Measurements from ENCODE around the gene ARHGEF37. TPM values are rescaled to one million over a fixed set of nuclear protein-coding genes. Genes with fewer than 3 reads are reported as not detected.
"Not testable (repeated sequence)": the region's sequence is repeated elsewhere in the genome, so short reads cannot be mapped to it uniquely, and the experiment has no call there.

ARHGEF37 gene
- total RNA-seq, 1 donor from 2014 or later: 10.8 TPM

DNA sequence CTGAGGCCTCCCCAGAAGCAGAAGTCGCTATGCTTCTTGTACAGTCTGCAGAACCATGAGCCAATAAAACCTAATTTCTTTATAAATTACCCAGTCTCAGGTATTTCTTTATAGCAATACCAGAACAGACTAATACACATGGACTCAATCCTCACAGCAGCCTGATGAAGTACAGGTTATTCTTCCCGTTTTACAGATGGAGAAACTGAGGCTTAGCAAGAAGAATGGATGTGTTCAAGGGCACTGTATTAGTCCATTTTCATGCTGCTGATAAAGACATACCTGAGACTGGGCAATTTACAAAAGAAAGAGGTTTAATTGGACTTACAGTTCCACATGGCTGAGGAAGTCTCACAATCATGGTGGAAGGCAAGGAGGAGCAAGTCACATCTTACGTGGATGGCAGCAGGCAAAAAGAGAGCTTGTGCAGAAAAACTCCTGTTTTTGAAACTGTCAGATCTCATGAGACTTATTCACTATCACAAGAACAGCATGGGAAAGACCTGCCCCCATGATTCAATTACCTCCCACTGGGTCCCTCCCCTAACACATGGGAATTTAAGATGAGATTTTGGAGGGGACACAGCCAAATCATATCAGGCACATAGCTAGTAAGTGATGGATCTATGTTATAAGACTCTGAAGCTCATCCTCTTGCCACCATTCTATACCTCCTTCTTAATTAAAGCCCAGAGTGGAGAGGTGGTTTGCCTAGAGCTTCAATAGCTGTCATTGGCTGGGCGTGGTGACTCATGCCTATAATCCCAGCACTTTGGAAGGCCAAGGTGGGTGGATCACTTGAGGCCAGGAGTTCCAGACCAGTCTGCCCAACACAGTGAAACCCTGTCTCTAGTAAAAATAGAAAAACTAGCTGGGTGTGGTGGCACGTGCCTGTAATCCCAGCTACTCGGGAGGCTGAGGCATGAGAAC lies 67.4 kb downstream of the ARHGEF37 start:
- DNase-seq (ENCODE audit: low read depth): not testable (repeated sequence)

DNA sequence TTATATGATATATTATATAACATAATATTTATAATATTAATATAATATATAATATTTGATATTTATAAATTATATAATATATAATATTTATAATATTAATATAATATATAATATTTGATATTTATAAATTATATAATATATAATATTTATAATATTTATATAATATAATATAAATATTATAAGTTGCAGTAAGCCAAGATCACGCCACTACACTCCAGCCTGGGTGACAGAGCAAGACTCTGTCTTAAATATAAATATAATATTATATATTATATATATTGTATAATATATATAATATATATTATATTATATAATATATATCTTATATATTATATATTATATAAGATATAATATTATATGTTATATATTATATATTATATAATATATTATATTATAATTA lies 68.4 kb downstream of the ARHGEF37 start:
- not testable (repeated sequence) for DNase-seq (ENCODE audit: low read depth)

- no peak for DNase-seq (ENCODE audit: low read depth)
These were observed 70.4 kb downstream of the ARHGEF37 start for GRCh38 chr5:149651686-149652085.

- no peak for DNase-seq (ENCODE audit: low read depth)
These were observed 71.4 kb downstream of the ARHGEF37 start for GRCh38 chr5:149652697-149653096.

GRCh38 chr5:149654231-149654630 lies 72.9 kb downstream of the ARHGEF37 start:
- DNase-seq (ENCODE audit: low read depth): no peak

GRCh38 chr5:149654883-149655505 lies 73.7 kb downstream of the ARHGEF37 start:
- DNase-seq (ENCODE audit: low read depth): no peak

DNA sequence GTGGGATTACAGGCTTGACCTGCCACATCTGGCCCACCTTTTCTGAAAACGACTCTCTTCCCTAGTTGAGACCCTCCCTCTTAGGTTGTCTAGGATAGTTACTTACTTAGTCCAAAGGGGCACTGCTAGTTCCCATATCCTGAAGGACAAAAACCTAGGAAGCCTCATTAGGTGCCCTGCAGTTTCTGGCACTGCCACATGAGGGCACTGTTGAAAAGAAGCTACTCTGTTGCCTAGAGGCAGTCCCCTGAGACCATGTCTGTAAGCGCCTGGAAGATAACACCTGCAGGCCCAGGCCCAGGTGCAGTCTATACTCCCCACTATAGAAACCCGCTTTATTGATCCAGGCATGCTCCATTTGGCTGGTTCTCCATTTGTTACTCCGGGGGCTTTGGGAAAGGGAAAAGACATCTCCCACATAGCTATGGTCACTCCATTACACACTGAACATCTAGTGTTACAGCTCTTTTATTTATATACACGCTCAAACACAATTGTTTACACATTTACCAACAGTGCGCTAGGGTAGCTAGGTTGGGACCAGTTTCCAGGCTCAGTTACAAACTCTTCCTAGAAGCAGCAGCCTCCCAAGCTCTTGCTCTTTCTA lies 75.4 kb downstream of the ARHGEF37 start:
- DNase-seq (ENCODE audit: low read depth): peak; percentile 16

- no peak for DNase-seq (ENCODE audit: low read depth)
These were observed 76.0 kb downstream of the ARHGEF37 start for GRCh38 chr5:149657324-149657723.

DNA sequence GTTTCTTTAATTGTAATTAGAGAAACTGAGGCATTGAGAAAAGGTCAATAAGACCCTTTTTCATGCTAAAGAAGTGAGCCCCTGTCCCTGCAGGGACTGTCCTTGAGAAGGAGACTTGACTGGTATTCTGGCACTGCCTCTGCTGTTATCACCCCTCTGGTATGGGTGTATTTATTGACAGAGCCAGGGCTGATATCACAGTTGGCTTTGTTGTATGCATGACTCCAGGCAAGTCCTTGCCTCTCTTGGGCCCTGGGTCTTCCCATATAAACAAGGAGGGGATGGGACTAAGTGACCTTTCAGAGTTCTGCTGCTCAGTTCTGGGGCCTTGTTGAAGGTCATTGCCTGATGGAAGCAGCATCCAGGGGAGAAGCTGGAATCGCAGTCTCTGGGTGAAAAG lies 77.0 kb downstream of the ARHGEF37 start:
- no peak for DNase-seq (ENCODE audit: low read depth)

DNA sequence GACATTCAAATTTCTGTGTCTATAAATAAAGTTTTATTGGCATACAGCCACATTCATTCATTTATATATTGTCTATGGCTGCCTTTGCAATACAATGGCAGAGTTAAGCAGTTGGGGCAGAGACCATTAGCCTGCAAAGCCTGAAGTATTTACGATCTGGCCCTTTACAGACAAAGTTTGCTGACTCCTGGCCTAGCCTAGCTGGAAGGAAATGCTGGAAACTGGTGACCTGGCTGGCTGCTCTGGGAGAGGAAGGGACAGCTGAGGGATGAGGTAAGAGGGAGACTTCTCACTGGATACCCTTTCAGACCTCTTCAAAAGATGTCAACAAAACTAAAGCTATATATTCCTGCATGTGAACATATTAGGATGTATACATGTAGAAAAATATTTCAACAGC lies 82.8 kb downstream of the ARHGEF37 start:
- no peak for DNase-seq (ENCODE audit: low read depth)

DNA sequence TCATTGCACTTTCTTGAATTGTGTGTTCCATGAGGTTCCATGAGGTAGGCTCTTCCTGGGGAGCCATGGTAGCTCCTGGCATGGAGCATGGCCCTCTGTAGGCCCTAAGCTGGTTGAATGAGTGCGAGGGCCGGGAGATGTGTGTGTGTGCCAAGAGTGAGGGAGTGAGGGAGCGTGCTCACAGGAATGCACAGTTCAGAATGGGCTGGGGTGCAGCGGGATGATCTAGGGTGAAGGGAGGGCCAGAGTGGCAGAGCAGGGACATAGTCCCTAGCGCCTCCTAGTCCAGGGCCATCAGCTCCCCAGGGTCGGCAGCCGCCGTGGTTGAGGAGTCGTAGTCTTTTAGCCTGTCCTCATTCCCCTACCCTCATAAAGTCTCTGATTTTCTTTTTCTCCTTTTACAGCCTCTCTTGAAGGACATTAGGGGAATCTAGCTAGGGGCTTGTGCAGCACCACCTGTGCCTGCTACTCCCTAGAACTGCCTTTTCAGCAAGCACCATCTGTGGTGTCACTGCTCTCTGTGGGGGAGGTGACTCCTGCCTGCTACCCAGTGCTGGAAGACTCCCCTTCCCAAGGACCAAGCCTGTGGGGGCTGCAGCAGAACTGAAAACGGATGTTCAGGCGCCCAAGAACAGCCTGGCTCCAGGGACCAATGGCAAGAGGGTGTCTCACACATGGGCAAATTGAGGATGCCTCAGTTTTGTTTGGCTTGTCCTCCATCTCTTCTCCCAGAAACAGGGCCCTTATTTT lies 83.5 kb downstream of the ARHGEF37 start:
- DNase-seq (ENCODE audit: low read depth): no peak

GRCh38 chr5:149665416-149666175 lies 84.3 kb downstream of the ARHGEF37 start:
- no peak for DNase-seq (ENCODE audit: low read depth)

- peak; percentile 42 for DNase-seq (ENCODE audit: low read depth)
These were observed 85.0 kb downstream of the ARHGEF37 start for GRCh38 chr5:149666212-149666852.

GRCh38 chr5:149667084-149667828 lies 86.0 kb downstream of the ARHGEF37 start:
- DNase-seq (ENCODE audit: low read depth): peak; percentile 8

DNA sequence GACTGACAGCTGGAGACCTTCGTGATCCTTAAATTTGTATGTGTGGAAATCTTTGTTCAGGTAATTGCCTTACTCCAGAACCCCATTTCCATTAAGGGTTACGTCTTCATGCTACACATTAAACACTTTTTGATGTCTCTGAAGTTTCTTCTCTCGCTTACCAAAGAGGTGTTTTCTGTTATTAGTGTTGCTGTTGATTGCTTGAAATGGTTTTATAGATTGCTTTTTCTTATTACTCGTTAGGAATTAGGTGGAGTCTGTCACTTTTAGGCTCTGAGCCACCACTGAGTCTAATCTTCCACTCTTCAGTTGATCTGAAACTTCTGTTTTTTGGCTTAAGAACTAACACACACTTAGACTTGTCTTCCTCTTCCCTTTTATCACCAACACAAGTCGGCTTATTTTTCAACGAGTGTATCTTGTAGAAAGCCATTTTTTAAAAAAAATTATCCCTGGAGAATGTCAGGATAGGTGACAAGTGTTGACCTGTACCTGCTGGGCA lies 86.6 kb downstream of the ARHGEF37 start:
- DNase-seq (ENCODE audit: low read depth): no peak

DNA sequence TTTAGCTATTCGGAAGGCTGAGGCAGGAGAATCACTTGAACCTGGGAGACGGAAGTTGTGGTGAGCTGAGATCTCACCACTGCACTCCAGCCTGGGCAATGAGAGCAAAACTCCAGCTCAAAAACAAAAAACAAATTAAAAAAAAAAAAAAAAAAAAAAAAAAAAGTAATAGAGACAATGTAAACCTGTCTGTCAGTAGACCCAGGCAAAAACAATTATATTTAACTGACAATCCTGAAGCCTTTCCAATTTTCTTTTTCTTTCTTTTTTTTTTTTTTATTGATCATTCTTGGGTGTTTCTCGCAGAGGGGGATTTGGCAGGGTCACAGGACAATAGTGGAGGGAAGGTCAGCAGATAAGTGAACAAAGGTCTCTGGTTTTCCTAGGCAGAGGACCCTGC lies 88.0 kb downstream of the ARHGEF37 start:
- DNase-seq (ENCODE audit: low read depth): not testable (repeated sequence)

GRCh38 chr5:149671544-149671943 lies 90.2 kb downstream of the ARHGEF37 start:
- DNase-seq (ENCODE audit: low read depth): no peak

GRCh38 chr5:149672701-149673476 lies 91.6 kb downstream of the ARHGEF37 start:
- no peak for DNase-seq (ENCODE audit: low read depth)

DNA sequence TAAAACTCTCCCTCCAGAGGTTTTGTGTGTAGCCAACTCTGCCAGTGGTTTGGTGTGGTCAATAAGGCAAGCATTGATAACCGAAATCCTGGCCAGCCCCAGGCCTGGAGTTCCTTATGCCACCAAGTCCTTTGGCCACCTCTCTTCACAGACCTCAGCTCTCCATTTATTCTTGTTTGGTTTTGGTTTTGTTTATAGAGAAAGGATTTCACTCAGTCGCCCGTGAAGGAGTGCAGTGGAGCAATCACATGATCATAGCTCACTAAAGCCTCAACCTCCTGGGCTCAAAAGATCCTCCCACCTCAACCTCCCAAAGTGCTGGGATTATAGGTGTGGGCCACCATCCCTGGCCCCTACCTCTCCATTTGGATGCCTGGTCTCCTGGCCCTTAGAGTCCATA lies 93.4 kb downstream of the ARHGEF37 start:
- DNase-seq (ENCODE audit: low read depth): peak; percentile 51
